Pancreas (tissue), 10 donors: ENCODE data around the gene NKD2. TPM values are rescaled to one million over a fixed set of nuclear protein-coding genes. Genes with fewer than 3 reads are reported as not detected.
A peak's percentile ranks its signal among the peaks of the same experiment; 100 is the strongest.

Experiments
- ATAC-seq, 4 donors: fragments of 200-7000 bp; cut with Tn5 transposase; one replicate each; pipeline versions ENCODE4 v1.8.0 to v1.9.1; 2020; ENCODE audit warnings: mild to moderate bottlenecking in 4 of 4, moderate library complexity in 4 of 4
- DNase-seq, 6 donors: peaks; one replicate each; pipeline ENCODE4 v3.0.0-alpha.2; 2020
- FAIRE-seq: peaks from 2 replicates; lab custom pipeline; 2012; peaks lifted over from hg19 to GRCh38; lab: Jason Lieb, UNC
- H3K27ac ChIP-seq, 4 donors: fragments of 200-600 bp; sonication (generic); 1 replicate in 3 of 4; 2 replicates in 1 of 4; pipeline versions ENCODE4 v1.5.0 to v1.8.0; 2020
- H3K27me3 ChIP-seq, 4 donors: fragments of 200-600 bp; one replicate each; pipeline ENCODE4 v1.8.0; 2021
- H3K36me3 ChIP-seq, 3 donors: fragments of 200-600 bp; sonication (generic) in 1 of 3; one replicate each; pipeline versions ENCODE4 v1.5.0 to v1.8.0; 2020 to 2021
- H3K4me1 ChIP-seq, 3 donors: fragments of 200-600 bp; one replicate each; pipeline ENCODE4 v1.8.0; 2021
- H3K4me3 ChIP-seq, 4 donors: fragments of 200-600 bp; sonication (generic) in 2 of 4; one replicate each; pipeline versions ENCODE4 v1.5.0 to v1.8.0; 2020 to 2021
- H3K9me3 ChIP-seq, 4 donors: fragments of 200-600 bp; one replicate each; pipeline ENCODE4 v1.8.0; 2021
- CTCF ChIP-seq, 4 donors: fragments of 200-600 bp; sonication (generic) in 3 of 4; IDR thresholded peaks; one replicate each; pipeline versions ENCODE4 v1.5.0 to v1.8.0; 2021; ENCODE audit warnings: antibody characterized with exemption in 4 of 4
- WGBS, 2 donors: extraction: QIAGEN DNeasy Blood & Tissue Kit; methylation state at CpG; one replicate each; pipeline ENCODE4 v1.1.7; 2013; 5-methylcytosine and 5-hydroxymethylcytosine counted together
- intact Hi-C, 3 donors: fragments of 100-400 bp; cut with DNase I; formaldehyde crosslinking; loops; one replicate each; pipeline versions ENCODE4 v1.11.1 to v1.14.2; 2022
- polyA plus RNA-seq, 2 donors: library from polyadenylated mRNA; stranded (reverse); fragments of 200-250 nt; gene quantifications; one replicate each; pipeline ENCODE4 v1.2.3, GENCODE V29; 2013
- total RNA-seq, 6 donors: library from RNA; stranded (reverse); fragmentation: NEBNext Ultra II Directional in 4 of 6; extraction: Animal tissue kit (Norgen Biotek cat#: 25700) in 4 of 6; gene quantifications; one replicate each; pipeline versions ENCODE4 v1.2.1 to v1.2.4, GENCODE V29; 2021 to 2023
- donor health status: healthy with polysubstance abuse.
- donor health status: DM: no; HTN: no; CAD: no; lungs with moderate emphysema.
- donor health status: DM: no; HTN: no; CAD: no.
- donor health status: control.
- donor health status: control.
- donor health status: Bipolar disorder and iron deficiency.
- donor health status: DM: yes; HTN: yes; CAD: no.
- donor health status: DM: no; HTN: no; CAD: no.
- donor health status: DM: no; HTN: no; CAD: no.
- donor health status: DM: yes; HTN: yes; CAD: no.

NKD2 gene
- total and polyA plus RNA-seq, 8 donors = 1.8 to 18.6 (median 4.3) TPM

- no peak overlapping the region for H3K4me3 ChIP-seq
- H3K4me1 ChIP-seq = peaks cover 0 to 4% (median 0%) of the 10 kb centered on the region in 3 donors
- H3K36me3 ChIP-seq = no peaks in the 10 kb centered on the region
- H3K9me3 ChIP-seq = no peaks in the 10 kb centered on the region
- H3K27me3 ChIP-seq = no peaks in the 10 kb centered on the region
- WGBS, 2 donors = 75 to 84% methylated on average over 24 of the region's 24 CpGs
- ATAC-seq = no peak
- TF ChIP-seq CTCF (IDR thresholded peaks at IDR 0.05) = no peak
- intact Hi-C loops = no loop called here
- H3K27ac ChIP-seq = no peak overlapping the region
- no peak for DNase-seq
- no peak for FAIRE-seq
Observed at GRCh38 chr5:961711-962240, 46.8 kb upstream of the NKD2 start.

GRCh38 chr5:962386-962785 lies 46.2 kb upstream of the NKD2 start:
- no peak for TF ChIP-seq CTCF (IDR thresholded peaks at IDR 0.05)
- no peak for DNase-seq
- H3K9me3 ChIP-seq = no peaks in the 10 kb centered on the region
- H3K27ac ChIP-seq = no peak overlapping the region
- no peaks in the 10 kb centered on the region for H3K27me3 ChIP-seq
- no peak for ATAC-seq
- WGBS, 2 donors = 75 to 87% methylated on average over 15 of the region's 15 CpGs
- H3K4me1 ChIP-seq = peaks cover 0 to 4% (median 0%) of the 10 kb centered on the region in 3 donors
- no peaks in the 10 kb centered on the region for H3K36me3 ChIP-seq
- FAIRE-seq = no peak
- intact Hi-C loops = no loop called here
- H3K4me3 ChIP-seq = no peak overlapping the region

GRCh38 chr5:962801-963200 lies 45.8 kb upstream of the NKD2 start:
- ATAC-seq (no peak), FAIRE-seq (no peak), DNase-seq (no peak)
- no peaks in the 10 kb centered on the region for H3K9me3 ChIP-seq
- intact Hi-C loops = no loop called here
- 71 to 90% methylated on average over 12 of the region's 12 CpGs for WGBS, 2 donors
- no peaks in the 10 kb centered on the region for H3K4me1 ChIP-seq
- no peak for TF ChIP-seq CTCF (IDR thresholded peaks at IDR 0.05)
- H3K27me3 ChIP-seq = no peaks in the 10 kb centered on the region
- H3K36me3 ChIP-seq = no peaks in the 10 kb centered on the region
- H3K4me3 ChIP-seq = no peak overlapping the region
- no peak overlapping the region for H3K27ac ChIP-seq

- intact Hi-C loops = no loop called here
- DNase-seq (no peak), FAIRE-seq (no peak), ATAC-seq (no peak)
- Histone ChIP-seq H3K4me1 (no peaks in the 10 kb centered on the region), H3K9me3 (no peaks in the 10 kb centered on the region), H3K4me3 (no peak overlapping the region), H3K36me3 (no peaks in the 10 kb centered on the region), H3K27ac (no peak overlapping the region), H3K27me3 (no peaks in the 10 kb centered on the region)
- no peak for TF ChIP-seq CTCF (IDR thresholded peaks at IDR 0.05)
- 81 to 86% methylated on average over 9 to 10 of the region's 10 CpGs for WGBS, 2 donors
Observed at GRCh38 chr5:963310-963672, 45.3 kb upstream of the NKD2 start.

GRCh38 chr5:963673-964531 lies 44.7 kb upstream of the NKD2 start:
- Histone ChIP-seq H3K4me1 (no peaks in the 10 kb centered on the region), H3K27ac (no peak overlapping the region), H3K4me3 (no peak overlapping the region), H3K9me3 (no peaks in the 10 kb centered on the region), H3K27me3 (no peaks in the 10 kb centered on the region), H3K36me3 (no peaks in the 10 kb centered on the region)
- WGBS, 2 donors = 69 to 72% methylated on average over 31 of the region's 31 CpGs
- FAIRE-seq (no peak), DNase-seq (no peak), ATAC-seq (peak in 2 of 4 donors; percentile 9 to 44)
- intact Hi-C loops = no loop called here
- no peak for TF ChIP-seq CTCF (IDR thresholded peaks at IDR 0.05)
